NB4 (cell line): Measurements from ENCODE around the gene SPAG17.

ENCODE experiments used
- CTCF ChIP-seq: IDR thresholded peaks from one replicate; pipeline ENCODE4 v1.5.1; 2012; ENCODE audit warnings: low read depth, low read length
- MAX ChIP-seq: IDR thresholded peaks from 2 replicates; pipeline ENCODE4 v1.6.1; 2011; ENCODE audit warnings: low read depth, low read length
- MYC ChIP-seq: IDR thresholded peaks from 2 replicates; pipeline ENCODE4 v1.6.1; 2011; ENCODE audit warnings: low read depth, low read length
- POLR2A ChIP-seq: IDR thresholded peaks from 2 replicates; pipeline ENCODE4 v1.6.1; 2011; ENCODE audit warnings: mild to moderate bottlenecking; ENCODE audit not compliant: insufficient read length; ENCODE audit errors: extremely low read depth

GRCh38 chr1:118219438-118219837, 34.4 kb upstream of the SPAG17 start:
- no peak for TF ChIP-seq CTCF
- no peak for TF ChIP-seq MAX
- no peak for TF ChIP-seq POLR2A
- TF ChIP-seq MYC, result no peak
